VCaP (cell line): ENCODE measurements around the gene CCDC88B.

Source experiments
- H3K27ac ChIP-seq: fragments of 450-650 bp; 2 replicates; pipeline ENCODE4 v1.5.1; 2017
- TF ChIP-seq, protein P1 (sequence below): fragments of 450-650 bp; conservative IDR thresholded peaks from 2 replicates; pipeline ENCODE4 v1.5.1; 2017; ENCODE audit warnings: mild to moderate bottlenecking, moderate library complexity

Gene CCDC88B

DNA sequence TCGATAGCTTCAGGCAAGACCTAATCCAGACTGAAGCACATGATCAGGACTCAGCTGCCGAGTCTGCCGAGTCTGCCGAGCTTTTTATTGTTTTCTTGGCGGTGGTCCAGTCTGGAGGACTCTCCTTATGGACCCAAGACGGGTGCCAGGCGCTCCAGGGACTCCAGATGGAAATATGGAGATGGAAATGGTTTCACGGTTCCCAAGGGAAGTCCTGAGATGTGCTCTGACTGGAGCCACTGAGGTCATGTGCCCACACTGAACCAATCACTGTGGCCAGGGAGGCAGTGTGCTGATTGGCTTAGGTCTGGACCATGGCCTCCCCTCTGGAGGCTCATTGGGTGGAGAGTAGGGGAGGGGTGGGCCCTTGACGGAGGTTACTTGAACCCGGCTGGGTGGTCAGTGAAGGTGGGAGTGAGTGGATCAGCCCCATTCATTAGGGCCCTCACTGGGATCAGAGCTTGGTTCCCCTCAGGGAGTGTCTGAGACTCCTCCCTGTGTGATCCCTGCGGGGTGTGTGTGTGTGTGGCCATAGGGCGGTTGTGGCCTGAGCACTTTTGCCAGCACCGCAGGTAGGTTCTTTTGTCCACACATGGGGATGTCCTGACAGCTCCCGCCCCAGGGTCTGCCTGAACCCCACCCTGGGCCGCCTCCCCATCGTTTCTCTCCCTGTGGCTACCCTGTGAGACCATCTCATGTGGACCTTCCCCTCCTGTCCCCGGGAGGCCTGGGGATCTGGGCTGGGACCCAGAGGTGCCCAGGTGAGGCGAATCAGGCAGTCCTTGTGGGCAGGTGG, 33.0 kb downstream of the CCDC88B start:
- H3K27ac ChIP-seq, result peak overlapping the region; percentile 1; the same call in 1 of the 2 replicates
- TF ChIP-seq, protein P1, sequence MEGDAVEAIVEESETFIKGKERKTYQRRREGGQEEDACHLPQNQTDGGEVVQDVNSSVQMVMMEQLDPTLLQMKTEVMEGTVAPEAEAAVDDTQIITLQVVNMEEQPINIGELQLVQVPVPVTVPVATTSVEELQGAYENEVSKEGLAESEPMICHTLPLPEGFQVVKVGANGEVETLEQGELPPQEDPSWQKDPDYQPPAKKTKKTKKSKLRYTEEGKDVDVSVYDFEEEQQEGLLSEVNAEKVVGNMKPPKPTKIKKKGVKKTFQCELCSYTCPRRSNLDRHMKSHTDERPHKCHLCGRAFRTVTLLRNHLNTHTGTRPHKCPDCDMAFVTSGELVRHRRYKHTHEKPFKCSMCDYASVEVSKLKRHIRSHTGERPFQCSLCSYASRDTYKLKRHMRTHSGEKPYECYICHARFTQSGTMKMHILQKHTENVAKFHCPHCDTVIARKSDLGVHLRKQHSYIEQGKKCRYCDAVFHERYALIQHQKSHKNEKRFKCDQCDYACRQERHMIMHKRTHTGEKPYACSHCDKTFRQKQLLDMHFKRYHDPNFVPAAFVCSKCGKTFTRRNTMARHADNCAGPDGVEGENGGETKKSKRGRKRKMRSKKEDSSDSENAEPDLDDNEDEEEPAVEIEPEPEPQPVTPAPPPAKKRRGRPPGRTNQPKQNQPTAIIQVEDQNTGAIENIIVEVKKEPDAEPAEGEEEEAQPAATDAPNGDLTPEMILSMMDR, result no peak

DNA sequence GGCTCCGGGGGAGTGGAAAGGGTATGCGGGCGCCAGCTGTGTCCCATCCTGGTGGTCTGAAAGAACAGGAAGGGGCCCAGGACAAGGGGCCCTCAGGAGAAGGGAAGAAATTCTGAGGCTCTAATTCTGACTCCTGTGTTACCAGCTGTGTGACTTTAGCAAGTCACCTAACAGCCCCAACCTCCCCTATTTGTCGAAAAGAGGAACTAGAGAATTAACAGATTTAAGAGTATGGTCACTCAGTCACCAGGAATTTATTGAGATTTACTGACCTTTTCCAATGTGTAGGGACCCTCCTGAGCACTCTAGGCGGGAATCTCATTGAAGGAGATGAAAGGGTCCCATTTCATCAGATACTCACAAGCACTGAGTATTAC, 33.6 kb downstream of the CCDC88B start:
- H3K27ac ChIP-seq, result peak overlapping the region; percentile 1; the same call in 1 of the 2 replicates
- TF ChIP-seq, protein P1, result no peak

DNA sequence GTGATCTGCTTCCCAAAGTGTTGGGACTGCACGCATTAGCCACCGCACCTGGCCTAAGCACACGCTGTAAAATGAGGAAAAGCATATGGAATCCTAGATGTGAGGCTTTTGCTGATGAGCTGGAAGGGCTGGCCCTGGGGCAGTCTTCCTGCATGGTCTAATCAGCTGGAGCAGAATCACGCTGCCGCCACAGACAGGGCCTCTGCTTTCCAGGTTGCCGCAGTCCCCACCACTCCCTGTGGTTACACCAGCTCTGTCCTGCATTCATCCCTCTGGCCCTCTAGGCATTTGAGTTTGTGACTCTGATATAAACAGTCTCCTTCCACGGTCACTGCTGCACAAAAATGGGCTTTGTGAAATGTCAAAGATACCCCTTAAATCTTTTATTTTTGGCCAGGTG, 36.1 kb downstream of the CCDC88B start:
- TF ChIP-seq, protein P1, result no peak
- peak overlapping the region; percentile 99 for H3K27ac ChIP-seq

DNA sequence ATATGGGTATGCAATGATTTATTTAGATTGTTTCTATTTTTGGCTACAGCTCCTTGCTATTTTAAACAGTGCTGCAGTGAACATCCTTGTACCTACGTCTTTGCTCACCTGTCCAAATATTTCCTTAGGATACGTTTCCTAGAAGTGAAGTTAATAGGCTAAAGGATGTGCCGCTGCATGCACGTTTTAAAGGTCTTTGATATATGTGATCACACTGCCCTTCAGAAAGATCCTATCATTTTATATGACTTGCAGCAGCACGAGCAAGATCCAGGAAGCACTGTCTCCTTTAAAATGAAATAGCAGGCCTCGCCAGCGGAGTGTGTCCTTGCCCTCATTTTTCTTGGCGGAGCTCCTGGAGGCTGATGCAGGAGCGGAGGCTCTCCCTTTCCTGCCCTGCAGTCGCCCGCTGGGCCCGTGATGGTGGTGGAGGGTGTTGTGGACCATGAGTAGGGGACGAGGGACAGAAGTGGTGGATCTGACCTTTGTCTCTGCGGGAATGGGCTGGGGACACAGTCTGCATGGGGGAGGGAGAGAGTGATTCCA, 38.4 kb downstream of the CCDC88B start:
- TF ChIP-seq, protein P1, result peak; percentile 50

DNA sequence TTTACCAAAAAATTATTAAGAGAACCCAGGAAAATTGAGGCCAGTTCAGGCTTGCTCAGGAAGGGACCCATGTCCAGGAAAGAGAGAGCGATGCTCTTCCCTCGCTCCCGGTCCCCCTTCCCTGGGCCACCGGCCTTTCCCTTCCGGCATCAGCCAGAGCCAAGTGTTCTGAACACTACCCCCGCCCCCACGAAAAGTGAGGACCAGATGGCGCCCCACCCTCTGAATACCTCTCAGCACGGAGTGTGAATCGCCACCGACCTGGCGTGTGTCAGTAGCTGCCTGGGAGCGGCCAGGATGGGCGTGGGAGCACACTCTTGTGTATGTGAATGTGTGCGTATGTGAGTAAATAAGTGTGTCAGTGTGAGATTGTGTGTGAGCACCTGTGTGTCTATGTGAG, 39.2 kb downstream of the CCDC88B start:
- peak overlapping the region; percentile 99 for H3K27ac ChIP-seq
- TF ChIP-seq, protein P1, result no peak

More for the DNA sequence above, 38.4 kb downstream of the CCDC88B start:
- peak overlapping the region; percentile 99 for H3K27ac ChIP-seq

DNA sequence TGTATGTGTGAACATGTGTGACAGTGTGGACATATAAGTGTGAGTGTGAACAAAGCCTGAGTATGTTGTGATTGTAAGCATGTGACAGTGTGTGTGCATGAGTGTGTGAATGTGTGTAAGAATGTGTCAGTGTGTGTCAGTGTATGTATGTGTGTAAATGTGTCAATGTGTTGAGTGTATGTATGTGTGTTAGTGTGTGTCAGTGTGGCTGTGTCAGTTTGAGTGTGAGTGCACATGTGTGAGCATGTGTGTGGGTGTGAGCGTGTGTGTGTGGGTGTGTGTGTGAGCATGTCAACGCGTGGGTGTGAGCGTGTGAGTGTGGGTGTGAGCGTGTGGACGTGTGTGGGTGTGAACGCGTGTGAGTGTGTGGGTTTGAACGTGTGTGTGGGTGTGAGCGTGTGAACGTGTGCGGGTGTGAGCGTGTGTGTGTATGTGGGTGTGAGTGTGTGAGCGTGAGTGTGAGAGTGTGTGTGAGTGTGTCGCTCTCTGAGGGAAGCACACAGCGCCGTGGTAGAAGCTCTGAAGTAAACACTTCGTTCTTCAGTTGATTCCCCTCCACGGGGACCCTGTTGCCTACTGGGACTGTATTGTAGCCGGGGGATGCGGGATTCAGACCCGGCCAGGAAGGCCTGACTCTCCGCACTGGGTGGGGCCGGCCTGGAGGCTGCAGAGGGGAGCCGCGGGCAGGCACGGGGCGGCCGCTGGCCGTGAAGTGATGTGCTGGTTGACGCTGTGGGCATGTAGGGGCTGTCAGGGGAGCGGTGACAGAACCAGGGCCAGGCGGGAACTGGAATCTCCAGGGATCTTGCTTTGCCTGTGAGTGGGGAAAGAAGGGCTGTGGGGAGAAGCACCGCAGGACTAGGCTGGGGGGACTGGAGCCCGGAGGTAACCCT, 40.1 kb downstream of the CCDC88B start:
- peak overlapping the region; percentile 99 for H3K27ac ChIP-seq

More for the DNA sequence above, 40.1 kb downstream of the CCDC88B start:
- TF ChIP-seq, protein P1, result no peak
